Stimulated activated CD4-positive, alpha-beta T cell treated with anti-CD3 and anti-CD28 coated beads, TNF-alpha, amount 100 ng/mL, for 24 hours (primary cell): ENCODE data around the gene REXO1.
"Not testable (repeated sequence)": the region's sequence is repeated elsewhere in the genome, so short reads cannot be mapped to it uniquely, and the experiment has no call there.

ENCODE experiments used
- DNase-seq, 3 experiments: peaks; one replicate each; pipeline ENCODE4 v3.0.0-alpha.2; 2020; ENCODE audit warnings: low read depth in 3 of 3

The REXO1 gene

DNA sequence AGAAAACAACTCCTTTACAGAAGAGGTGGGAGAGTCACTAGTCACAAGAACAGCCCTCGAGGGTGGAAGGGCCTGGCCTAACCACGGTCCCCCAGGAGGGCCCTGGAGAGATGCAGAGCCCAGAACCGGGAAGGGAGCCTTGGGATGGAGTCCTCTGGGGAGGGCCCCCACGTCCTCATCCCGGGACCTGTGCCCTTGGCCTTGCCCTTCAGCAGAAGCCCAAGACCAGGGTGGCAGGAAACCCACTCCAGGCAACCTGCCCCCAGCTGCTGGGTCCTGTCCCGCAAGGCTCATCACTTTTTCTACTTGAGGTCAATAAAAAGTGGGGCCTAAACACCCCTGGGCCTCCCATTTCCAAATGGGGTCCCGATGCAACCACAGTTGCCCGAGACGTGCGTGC, 33.9 kb downstream of the REXO1 start:
- no peak for DNase-seq

DNA sequence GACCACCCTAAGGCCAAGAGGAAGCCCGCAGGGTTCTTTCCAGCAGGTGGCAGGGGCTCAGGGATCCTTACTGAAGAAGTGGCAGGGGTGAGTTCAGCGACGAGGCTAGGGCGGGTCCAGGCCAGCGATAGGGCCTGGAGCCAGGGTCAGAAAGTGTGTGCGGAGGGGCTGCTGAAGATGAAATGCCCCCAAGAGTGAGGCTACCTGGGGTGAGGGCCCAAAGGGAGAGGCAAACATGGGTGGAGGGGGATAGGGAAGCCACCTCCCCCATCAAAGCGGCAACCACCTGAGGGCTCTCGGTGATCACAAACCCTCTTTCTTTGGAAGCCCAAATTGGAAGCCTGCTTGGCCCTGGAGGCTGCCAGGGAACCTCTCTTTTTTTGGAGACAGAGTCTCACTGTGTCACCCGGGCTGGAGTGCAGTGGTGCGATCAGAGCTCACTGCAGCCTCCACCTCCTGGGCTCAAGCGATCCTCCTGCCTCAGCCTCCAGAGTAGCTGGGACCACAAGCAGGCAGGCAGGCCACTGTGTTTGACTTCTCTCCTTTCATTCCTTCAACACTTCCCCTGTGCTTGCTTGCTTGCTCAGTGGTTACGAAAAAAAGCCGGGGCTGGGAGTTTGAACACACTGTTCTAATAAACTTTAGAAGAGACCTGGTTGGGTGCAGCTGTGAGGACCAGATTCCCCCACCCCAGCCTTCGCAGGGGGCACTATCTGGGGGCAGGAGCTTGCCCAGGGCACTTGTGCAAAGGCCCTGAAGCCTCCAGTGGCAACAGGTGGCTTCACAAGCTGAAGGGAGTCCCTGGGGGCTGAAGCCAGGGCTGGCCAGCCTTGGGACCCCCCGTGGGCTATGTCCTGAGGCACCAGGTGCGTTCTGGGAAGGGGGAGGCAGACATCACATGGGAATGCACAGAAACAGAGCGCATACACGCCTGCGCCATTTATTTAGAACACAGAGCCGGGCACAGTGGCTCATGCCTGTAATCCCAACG, 34.8 kb downstream of the REXO1 start:
- DNase-seq = no peak

DNA sequence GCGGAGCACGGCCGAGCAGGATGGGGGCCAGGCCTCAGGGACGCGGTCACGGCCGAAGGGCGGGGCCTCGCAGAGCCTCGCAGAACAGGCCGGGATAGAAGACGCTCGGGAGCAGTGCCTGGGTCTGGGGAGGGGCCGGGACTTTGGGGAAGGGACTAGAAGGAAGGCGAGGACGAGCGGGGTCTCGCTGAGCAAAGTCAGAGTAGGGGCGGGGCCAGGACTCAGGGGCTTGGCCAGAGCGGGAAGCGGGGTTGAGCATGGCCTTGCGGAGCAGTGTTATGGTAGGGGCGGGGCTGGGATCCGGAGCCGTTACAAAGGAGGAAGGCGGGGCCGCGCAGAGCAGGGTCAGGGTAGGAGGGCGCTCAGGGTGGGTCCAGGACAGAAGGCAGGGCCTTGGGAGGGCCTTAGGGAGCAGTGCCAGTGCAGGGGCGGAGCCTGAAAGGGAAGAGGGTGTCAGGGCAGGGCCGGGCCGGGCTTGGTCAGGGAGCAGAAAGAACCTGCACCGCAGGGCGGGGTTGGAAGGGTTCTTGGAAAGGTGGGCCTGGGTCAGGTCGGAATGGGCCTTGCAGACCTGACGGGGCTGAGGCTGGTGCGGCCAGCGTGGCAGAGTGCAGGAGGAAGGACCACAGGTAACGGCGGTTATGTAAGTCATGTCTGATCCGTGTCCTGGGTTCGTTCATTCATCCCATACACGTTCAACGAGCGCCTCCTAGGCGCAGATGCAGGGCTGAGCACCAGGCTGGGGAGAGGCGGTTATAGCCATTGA, 35.7 kb downstream of the REXO1 start:
- peak; percentile 62 to 86 (median 64) for DNase-seq

DNA sequence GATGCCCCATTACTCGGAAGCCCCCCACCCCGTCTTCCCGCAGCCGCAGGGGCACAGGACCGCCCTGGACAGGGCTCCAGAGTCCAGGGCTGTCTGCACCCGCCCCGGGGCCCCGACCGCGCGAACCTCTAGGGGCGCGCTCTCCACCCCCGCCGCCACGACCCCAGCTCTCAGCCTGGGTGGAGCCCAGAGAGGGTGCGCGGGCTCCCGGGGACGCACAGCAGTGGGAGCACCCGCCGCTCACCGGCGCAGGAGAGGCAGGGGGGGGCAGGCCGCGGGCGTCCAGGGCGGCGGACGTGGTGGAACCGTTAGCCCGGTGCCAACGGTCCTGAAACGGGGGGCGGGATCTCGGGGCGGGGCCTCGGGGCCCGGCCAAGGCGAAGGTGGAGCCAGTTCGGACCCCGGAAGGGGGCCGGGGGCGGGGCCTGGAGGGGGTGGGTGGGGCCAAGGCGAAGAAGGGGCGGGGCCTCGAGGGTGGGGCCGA, 36.3 kb downstream of the REXO1 start, which contains the start of gene ATP8B3:
Gene ATP8B3 (minus strand): TSS at position 335 of the 484 bp plus-strand sequence. CDS start 540 bp downstream, outside the sequence.
- DNase-seq = peak in 1 of 3 experiments; percentile 55

DNA sequence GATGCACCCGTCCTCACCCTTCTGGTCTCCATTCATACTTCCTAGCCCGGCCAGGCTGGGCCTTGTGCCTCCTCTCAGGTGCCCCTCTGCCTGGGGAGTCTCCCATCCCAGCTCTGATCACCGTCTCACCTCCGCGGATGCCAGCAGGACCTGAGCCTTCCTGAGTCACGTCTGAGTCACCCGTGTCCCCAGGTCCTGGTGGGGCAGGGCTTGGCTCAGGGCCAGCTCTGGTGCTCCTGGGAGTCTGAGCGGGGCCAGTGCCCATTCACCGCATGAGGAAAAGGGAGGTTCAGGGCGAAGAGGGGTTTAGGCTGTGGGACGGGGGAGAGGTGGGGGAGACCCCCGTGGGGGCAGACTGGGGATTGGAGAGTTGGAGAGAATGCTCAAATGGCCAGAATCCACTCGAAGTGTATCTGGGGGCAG, 36.8 kb downstream of the REXO1 start:
- peak; percentile 22 to 52 (median 22) for DNase-seq

DNA sequence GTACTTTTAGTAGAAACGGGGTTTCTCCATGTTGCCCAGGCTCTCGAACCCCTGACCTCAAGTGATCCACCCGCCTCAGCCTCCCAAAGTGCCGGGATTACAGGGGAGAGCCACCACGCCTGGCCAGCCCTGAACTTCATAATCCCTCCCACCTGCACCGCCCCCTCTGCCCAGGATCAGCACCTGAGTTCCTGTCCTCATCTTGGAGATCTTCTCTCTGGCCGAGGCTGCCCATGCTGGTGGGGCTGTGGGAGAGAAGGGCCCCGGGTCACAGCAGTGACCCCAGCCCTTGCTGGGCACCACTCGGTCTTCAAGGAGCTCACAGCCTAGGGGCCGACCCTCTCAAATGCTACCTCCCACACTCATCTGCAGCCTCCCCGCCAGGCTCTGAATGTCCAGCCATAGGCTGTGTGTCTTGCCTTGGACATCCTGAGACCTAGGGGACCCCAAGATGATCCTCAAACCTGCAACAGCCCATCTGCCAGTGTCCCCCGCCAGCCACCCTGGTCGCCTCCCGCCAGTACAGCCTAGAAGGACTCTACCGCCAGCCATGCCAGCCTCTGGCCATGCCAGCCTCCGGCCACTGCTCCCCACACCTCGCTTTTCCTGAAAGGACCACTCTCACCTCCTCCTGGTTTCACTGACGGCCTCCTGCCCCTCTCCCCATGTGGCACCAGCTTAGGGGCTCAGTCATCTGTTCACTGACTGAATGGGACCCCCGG, 37.7 kb downstream of the REXO1 start:
- no peak for DNase-seq

DNA sequence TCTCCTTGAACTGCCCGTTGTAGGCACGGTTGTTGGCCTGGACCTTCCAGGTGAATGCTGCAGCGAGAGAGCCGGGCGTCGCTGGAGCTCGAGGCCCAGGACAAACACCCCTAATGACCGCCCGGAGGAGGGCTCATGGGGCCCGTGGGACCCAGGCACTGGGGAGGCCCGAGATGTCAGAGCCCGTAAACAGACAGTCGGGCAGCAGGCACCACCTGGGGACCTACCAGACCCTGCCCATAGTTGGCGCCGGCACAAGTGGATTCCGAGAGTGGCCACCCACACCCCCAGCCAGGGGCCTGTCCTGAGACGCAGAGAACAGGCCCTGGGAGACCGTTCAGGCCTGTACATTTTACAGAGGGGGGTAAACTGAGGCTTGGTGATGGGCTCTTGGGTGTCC, 38.6 kb downstream of the REXO1 start:
- no peak for DNase-seq

DNA sequence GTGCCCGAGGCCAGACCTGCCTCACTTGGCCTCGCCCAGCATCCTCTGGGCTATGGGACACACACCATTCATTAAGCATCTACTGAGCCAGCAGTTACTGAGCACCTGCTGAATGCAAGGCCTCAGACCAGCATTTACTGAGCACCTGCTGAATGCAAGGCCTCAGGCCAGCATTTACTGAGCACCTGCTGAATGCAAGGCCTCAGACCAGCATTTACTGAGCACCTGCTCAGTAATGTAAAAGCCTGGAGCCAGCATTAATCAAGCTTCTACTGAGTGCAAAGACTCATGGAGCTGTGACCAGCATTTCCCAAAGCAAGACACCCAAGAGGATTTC, 39.9 kb downstream of the REXO1 start:
- DNase-seq = no peak

DNA sequence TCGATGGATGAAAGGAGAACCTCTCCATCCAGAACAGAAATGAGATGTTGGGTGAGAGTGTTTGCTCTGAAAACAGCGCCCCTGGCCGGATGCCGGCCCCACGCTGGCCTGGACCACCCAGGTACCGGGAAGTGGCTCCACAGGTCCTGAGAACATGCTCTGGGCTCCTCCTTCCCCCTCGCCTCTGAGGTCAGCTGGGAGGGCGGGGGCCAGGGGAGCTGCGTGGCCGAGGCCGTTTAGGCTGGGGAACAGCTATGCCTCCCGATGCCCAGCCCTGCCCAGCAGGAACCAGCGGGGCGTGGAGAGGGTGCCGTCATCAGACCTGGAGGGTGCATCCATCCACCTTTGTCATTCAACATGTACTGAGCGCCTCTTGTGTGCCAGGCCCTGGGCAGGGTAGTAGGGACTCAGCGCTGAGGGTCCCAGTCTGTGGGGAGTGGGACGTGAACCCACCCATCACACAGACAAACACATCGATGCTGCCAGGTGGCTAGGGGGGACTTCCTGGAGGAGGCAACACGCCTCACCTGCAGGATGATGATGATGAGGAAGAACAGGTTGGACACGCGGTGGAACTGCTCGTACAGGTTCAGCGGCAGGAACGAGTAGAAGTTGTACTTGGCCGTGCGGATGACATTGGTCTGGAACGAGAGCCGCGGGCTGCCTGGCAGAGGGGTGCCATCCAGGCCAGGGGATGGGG, 40.4 kb downstream of the REXO1 start:
- no peak for DNase-seq

DNA sequence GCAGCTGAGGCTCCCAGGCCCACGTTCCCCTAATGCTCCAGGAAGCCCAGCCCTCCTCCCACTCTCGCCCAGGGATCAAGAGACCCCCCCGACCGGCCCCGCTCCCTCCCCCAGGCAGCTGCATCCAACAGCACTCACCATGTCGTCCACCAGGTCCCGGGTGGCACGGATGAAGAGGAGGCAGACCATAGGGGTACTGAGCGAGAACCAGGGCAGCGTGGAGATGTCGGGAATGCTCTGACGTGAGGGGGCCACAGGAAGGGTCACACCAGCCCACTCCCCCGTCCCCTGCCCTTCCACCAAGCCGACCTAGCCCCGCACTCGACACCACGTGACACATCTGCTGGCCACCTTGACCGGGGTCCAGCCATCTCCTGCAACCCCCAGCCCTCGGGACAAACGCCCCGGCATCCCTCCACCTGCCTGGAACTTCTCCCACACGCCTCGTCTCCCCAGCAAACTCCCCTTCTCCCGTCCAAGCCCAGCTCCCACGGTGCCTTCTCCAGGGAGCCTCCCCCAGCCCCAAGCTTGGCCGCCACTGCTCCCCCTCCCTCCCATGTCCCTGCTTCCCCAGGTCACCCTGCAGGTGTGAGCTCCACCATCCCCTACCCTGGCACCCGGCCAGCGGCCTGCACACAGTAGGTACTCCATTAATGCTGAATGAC, 41.1 kb downstream of the REXO1 start:
- no peak for DNase-seq

DNA sequence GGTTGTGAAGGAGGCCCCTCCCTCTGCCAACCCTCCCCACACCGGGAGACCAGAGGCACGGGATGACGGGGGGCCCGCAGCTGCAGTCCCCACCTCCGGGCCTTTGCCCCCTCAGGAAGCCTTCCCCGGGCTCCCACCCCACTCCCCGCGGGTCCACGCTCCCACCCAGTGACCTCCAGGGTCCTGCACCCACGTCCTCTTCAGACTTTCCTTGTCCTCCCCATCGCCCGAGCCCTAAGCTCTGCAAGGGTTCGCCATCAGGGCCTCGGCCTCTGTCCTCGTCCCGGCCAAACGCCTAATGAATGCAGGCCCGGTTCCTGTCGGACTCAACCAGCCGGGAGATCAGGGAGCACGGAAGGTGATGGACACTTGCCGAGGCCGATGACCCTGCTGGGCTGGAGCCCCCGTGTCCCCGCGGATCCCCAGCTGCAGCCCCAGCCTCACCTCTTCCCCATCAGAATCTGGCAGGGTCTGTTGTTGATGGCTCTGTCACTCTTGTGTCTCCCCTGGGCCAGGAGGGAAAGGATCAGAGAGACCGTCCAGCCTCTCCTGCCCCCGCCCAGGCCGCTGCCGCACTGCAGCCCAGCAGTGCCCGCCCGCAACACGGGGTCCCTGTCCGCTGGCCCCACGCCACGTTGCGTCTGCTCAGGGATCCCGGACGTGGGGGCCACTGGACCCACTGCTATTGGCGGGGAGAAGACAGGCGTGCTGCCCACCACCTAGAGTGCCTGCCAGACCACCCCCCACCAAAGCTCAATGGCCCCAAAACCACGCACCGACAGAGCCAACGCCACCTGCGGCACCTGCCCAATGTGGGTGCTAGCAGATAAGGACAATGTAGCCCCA, 41.9 kb downstream of the REXO1 start:
- DNase-seq = no peak

DNA sequence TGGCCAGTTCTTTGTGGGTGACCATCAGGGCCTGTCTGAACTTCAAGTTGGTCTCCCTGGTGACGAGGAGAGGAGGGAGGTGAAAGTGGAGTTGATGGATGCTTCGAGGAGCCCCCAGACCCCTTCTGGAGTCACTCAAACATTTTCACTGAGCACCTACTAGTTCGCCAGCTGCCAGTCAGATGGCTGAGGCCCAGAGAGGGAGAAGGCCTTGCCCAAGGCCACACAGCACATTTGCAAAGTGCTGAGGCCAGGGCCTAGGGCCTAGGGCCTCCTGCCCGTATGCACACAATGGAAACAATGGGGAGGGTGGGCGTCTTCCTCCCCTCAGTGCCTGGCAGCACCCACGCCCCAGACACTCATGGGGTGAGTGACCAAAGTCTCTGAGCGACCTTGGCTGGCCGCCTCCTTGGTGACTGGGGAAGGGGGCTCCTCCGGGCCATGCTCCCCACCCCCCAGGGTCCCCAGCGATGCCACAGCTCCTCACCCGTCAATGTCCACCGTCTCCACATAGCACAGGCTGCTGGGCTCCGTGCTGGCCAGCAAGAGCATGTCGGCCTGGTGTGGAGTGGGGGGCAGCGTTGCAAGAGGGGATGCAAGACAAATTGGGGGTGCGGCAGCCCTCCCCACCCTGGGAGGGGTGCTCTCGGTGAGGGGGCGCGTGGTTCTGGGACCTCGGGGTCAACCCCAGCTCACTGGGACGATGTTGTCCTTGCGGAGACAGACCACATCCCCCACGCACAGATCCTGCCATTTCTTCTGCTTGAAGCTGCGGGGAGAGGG, 42.7 kb downstream of the REXO1 start:
- no peak for DNase-seq

DNA sequence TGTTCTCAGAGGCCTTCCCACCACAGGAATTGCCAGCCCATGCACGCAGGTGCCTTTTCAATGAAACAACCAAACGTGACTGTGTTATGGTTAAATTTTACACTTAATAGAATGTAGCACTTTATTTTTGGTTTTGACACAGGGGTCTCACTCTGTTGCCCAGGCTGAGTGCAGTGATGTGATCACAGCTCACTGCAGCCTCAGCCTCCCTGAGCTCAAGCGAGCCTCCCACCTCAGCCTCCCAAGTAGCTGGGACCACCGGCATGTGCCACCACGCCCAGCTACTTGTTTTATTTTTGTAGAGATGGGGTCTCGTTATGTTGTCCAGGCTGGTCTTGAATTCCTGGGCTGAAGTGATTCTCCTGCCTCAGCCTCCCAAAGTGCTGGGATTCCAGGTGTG, 43.4 kb downstream of the REXO1 start:
- DNase-seq = no peak

DNA sequence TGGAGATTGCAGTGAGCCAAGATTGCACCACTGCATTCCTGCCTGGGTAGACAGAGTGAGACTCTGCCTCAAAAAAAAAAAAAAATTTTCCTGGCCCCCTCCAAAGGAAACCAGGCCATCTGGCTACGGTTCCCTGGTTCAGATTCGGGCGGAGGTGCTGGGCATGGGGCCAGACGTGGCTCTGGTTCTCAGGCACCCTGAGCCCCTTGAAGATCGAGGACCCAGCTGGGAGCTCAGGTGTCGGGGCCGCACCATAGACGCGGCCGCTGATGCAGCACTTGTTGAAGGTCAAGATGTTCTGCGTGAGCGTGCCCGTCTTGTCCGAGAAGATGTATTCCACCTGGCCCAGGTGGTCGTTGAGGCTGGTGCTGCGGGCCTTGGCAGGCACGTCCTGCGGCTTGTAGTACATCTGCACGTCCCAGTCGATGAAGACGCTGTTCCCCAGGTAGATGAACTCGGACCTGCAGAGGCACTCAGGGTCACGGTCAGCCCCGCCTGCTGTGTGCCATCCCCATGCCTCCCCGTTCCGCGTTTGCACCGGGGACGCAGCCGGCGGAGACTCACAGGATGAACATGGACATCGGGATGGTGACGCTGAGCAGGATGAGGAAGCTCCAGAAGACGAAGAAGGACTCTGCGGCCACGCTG, 48.5 kb downstream of the REXO1 start:
- no peak for DNase-seq

DNA sequence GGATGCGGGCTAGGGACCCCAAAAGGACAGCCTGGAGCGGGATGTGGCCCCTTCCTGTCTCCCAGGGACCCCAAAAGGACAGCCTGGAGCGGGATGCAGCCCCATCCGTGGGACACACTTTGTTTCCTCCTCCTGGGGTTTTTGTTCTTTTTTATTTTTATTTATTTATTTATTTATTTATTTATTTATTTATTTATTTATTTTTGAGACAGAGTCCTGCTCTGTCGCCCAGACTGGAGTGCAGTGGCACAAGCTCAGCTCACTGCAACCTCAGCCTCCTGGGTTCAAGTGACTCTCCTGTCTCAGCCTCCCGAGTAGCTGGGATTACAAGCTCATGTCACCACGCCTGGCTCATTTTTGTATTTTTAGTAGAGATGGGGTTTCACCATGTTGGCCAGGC, 51.0 kb downstream of the REXO1 start:
- DNase-seq = not testable (repeated sequence)

DNA sequence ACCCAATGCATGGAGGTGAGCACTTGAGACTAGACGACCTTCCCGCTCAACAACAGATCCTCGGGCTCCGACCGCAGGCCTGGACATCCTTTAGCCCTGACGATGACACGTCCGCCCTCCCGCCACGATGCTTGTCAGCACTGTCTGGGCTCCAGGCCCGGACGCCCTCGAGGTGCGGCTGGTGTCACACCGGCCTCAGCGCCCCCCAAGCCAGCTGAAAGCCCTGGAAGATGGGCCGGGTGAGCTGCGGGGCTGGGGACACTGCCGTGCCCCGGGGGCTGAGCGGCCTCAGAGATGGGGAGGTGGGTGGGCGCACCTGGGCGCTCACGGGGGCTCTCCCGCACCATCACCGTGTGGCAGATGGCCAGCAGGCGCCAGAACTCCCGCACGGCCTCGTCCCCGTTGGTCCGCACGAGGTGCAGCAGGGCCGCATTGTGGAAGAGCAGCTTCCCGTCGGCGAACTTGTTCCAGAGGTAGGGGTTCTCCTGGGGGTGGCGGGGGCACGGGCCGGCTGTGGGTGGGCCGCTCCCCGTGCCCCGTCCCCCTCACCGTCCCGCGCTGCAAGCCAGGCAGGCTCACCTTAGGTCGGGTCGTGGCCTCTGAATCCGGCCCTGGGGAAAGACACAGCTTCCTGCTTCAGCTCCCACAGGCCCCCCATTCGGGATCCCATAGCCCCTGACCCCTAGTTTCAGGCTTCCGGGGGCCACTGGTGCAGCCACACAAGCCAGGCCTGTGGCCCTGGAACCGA, 51.7 kb downstream of the REXO1 start:
- DNase-seq = no peak

DNA sequence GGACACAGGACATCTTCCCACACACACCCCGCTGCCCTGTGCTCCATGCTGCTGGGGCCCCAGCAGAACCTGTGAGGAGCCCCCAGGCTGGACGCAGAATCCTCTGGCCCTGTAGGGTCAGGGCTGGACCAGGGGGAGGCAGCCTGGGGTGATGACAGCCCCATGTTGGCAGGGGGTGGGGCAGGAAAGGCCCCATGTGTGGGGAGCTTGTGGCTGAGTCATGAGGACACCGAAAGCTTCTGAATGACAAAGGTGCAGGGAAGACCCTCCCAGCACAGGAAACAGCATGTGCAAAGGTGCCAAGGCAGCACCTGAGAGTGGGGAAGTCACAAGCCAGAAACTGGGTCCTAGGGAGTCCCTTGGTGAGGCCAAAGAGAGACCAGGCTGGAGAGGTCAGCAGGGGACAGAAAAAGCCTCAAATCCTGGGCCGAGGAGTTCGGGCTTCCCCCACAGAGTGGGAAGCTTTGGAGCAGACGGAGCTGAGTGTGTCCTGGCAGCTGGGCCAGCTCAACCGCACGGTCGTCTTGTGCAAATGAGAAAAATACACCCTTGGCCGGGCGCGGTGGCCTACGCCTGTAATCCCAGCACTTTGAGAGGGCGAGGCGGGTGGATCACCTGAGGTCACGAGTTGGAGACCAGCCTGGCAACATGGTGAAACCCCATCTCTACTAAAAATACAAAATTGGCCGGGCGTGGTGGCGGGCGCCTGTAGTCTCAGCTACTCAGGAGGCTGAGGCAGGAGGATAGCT, 53.7 kb downstream of the REXO1 start:
- no peak for DNase-seq
